ENCODE data around the gene SLC38A3. TPM values are rescaled to one million over a fixed set of nuclear protein-coding genes. Genes with fewer than 3 reads are reported as not detected.

Gene SLC38A3
- total and polyA plus RNA-seq, 9 of the 15 experiments (the other 6 are each of a cell fraction or from before 2014, with no cell fraction given): 0.09 to 0.38 (median 0.16) TPM; not detected in 6

DNA sequence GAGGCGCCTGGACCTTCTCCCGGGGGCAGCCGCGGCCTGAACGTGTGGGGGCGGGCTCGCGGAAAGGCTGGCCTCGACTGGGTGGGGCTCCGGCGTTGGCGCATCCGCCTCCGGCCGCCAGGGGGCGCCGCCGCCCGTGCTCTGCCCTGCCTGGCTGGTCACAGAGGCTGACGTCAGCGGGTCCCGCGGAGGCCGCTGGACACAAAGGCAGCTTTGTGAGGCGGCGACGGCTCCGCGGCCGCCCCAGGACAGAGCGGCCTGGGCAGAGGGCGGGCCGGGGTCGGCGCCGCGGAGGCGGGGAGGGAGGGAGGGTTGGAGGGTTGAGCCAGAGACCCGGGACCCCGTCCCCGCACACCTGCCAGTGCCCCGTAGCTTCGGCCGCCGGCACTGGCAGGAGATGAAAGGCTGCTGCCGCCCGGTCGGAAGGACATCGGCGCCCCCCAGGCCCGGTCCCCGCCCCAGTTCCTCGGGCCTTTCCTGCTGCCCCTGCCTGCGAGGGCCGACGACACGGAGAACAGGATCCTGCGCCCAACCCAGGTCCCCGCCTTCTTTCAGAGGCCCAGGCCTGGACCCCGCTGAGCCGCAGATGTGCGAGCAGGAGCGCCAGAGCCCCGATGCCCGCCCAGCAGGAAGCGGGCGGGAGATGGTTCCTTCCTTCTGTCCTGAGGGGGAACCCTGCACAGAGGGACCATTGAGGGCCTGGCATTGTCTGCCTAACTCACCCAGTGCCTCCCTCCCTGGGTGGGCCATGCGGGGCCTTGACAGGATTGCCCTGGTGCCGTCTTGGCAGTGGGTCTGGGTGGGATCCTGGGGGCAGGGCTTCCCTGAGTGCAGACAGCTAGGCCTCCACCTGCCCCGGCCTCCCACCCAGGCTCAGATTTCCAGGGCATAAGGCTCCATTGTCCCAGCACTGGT is 55.2 kb downstream of the SLC38A3 start (continued):
- TF ChIP-seq CXXC5 (CRISPR knock-in tag; IDR thresholded peaks at IDR 0.05) (peak; percentile 61), FOXK1 (CRISPR knock-in tag; IDR thresholded peaks at IDR 0.05; ENCODE audit: borderline replicate concordance) (no peak), ZNF431 (CRISPR knock-in tag; IDR thresholded peaks at IDR 0.05) (no peak), ZNF408 (CRISPR knock-in tag; IDR thresholded peaks at IDR 0.05; ENCODE audit: low read depth) (no peak), POLR2H (tag; IDR thresholded peaks at IDR 0.05; ENCODE audit: low read depth) (no peak; the same call in 1 of the 2 replicates), ZNF696 (CRISPR knock-in tag; conservative IDR thresholded peaks at IDR 0.05) (no peak), NR3C1 (CRISPR knock-in tag; IDR thresholded peaks at IDR 0.05) (no peak), SIN3A (IDR thresholded peaks at IDR 0.05; ENCODE audit: borderline replicate concordance in 2 of 2, control insufficient read depth in 1 of 2, low read depth in 2 of 2, low read length in 2 of 2) (no peak), CBFA2T3 (IDR thresholded peaks at IDR 0.05) (no peak), MAZ (CRISPR knock-in tag; conservative IDR thresholded peaks at IDR 0.05 in 1 of 2, IDR thresholded peaks at IDR 0.05 in 1 of 2) (peak; percentile 71 to 81), TAF1 (IDR thresholded peaks at IDR 0.05; ENCODE audit: control insufficient read depth, extremely low read depth, insufficient read depth, low read length, severe bottlenecking) (peak; percentile 54), TCFL5 (CRISPR knock-in tag; conservative IDR thresholded peaks at IDR 0.05) (no peak), MAFK (IDR thresholded peaks at IDR 0.05; ENCODE audit: low read length) (no peak), NFE2 (IDR thresholded peaks at IDR 0.05; ENCODE audit: low read depth) (no peak), XRCC3 (IDR thresholded peaks at IDR 0.05) (no peak), ARHGAP35 (IDR thresholded peaks at IDR 0.05; ENCODE audit: partially characterized antibody) (no peak), FOXP1 (CRISPR knock-in tag; IDR thresholded peaks at IDR 0.05) (no peak), ZNF589 (CRISPR knock-in tag; IDR thresholded peaks at IDR 0.05; ENCODE audit: low read depth) (no peak), ZFP36 (IDR thresholded peaks at IDR 0.05; ENCODE audit: low read depth, low read length, partially characterized antibody) (peak; percentile 3), FOXJ3 (CRISPR knock-in tag; IDR thresholded peaks at IDR 0.05) (no peak), KLF1 (tag; IDR thresholded peaks at IDR 0.05) (no peak), ZNF224 (CRISPR knock-in tag; IDR thresholded peaks at IDR 0.05) (no peak), HDAC6 (IDR thresholded peaks at IDR 0.05; ENCODE audit: low read depth, low read length) (no peak)
- TF ChIP-seq, protein P1, sequence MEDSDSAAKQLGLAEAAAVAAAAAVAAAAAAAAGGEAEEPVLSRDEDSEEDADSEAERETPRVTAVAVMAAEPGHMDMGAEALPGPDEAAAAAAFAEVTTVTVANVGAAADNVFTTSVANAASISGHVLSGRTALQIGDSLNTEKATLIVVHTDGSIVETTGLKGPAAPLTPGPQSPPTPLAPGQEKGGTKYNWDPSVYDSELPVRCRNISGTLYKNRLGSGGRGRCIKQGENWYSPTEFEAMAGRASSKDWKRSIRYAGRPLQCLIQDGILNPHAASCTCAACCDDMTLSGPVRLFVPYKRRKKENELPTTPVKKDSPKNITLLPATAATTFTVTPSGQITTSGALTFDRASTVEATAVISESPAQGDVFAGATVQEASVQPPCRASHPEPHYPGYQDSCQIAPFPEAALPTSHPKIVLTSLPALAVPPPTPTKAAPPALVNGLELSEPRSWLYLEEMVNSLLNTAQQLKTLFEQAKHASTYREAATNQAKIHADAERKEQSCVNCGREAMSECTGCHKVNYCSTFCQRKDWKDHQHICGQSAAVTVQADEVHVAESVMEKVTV (CRISPR knock-in tag; IDR thresholded peaks at IDR 0.05): 0 out of 2 replicates have a peak, but pooled peaks have one; percentile 17
- TF ChIP-seq, protein P2, sequence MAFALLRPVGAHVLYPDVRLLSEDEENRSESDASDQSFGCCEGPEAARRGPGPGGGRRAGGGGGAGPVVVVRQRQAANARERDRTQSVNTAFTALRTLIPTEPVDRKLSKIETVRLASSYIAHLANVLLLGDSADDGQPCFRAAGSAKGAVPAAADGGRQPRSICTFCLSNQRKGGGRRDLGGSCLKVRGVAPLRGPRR (CRISPR knock-in tag; IDR thresholded peaks at IDR 0.05): no peak

All from K562 (cell line).